Stimulated activated CD4-positive, alpha-beta T cell treated with anti-CD3 and anti-CD28 coated beads, Interleukin-2, amount 100 ng/mL, for 24 hours (primary cell): Measurements from ENCODE around the gene VGLL4.
"Not testable (repeated sequence)": the region's sequence is repeated elsewhere in the genome, so short reads cannot be mapped to it uniquely, and the experiment has no call there.

ENCODE experiments used
- DNase-seq, 2 donors: peaks; one replicate each; pipeline ENCODE4 v3.0.0-alpha.2; 2020

VGLL4 gene

DNA sequence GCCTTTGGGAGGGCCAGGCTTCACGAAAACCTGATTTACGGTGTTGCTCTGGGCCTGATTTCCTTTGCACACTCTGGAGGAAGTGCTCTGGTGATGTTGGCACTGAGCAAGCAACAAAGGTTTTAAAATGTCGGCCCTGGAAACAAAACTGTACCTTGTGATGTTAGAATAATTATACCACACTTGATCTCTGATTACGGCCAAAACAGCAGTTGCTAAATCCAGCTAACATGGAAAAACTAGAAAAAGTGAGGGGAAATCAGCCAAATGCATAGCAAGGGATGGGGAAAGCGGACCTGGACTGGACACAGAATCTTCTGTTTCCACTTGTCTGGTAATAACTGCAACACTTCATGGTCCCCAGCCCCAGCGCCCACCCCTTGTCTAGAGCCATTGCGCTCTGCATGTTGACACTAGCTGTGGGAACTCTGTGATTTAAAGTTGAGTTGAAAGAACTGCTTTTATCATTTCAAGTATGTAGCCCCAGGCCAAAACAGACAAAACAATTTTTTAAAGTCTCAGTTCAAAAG is 120.1 kb downstream of the VGLL4 start:
- DNase-seq = no peak

DNA sequence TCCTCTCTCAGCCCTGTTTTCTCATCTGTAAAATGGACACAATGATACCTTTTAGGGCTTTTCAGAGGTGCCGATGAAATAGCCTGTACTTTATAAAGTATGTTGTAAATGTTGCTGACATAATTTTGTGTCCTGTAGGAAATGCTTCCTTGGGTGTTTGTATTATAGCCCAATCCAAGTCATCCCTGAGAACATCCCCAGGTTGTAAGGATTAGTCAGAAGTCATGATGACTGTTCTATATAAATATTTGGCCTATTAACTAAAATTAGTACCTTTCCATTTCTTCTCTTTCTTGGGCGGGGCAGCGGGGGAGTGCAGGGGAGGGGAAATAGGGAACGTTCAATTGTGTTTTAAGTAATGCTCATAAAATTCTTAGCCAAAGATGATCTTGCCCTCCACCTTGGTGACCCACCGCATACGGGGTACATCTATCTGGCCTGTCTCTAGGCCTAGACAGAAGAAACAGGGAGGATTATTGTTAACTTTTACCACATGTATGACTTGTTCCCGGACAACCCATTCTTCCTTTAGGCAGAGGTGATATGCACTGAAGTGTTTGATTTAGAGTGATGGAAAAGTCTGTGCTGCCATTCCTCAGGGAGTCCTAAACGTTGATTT is 120.7 kb downstream of the VGLL4 start:
- no peak for DNase-seq

DNA sequence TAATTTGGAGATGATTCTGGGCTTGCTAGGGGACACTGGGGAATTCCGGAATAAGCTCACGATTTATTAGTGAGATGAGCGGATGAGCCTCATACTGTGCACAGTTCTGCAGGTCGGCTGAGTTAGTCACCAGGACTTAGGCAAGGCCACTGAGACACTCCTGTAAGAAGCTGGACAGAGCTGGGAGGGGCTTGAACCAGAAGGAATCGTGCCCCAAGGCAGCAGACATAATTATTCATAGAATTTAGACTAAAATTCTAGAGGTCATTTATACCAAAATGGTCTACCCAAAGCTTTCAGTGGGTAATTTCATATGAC is 121.4 kb downstream of the VGLL4 start:
- DNase-seq = no peak

- DNase-seq = no peak
Measured at GRCh38 chr3:11521167-11521566, 122.5 kb downstream of the VGLL4 start.

DNA sequence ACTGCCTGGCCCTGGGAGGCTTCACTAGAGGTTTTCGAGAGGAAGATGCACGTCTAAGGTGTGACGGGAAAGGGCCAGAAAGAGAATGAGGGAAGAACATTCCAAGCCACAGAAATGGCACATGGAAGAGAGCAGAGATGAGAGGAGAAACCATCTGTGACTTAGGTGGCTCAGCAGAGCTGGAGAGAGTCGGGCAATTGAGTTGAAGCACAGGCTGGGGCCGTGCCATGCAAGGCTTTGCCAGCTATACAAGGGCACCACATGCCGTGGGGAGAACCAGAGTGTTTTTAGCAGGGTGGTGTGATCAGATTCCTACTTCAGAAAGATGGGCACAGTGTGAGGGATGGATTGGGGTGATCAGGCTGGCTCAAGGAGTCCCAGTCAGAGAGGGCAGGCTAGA is 126.1 kb downstream of the VGLL4 start:
- no peak for DNase-seq

- DNase-seq = no peak
Measured at GRCh38 chr3:11514191-11514821, 129.4 kb downstream of the VGLL4 start.

- DNase-seq = no peak
Measured at GRCh38 chr3:11513817-11514135, 129.9 kb downstream of the VGLL4 start.

DNA sequence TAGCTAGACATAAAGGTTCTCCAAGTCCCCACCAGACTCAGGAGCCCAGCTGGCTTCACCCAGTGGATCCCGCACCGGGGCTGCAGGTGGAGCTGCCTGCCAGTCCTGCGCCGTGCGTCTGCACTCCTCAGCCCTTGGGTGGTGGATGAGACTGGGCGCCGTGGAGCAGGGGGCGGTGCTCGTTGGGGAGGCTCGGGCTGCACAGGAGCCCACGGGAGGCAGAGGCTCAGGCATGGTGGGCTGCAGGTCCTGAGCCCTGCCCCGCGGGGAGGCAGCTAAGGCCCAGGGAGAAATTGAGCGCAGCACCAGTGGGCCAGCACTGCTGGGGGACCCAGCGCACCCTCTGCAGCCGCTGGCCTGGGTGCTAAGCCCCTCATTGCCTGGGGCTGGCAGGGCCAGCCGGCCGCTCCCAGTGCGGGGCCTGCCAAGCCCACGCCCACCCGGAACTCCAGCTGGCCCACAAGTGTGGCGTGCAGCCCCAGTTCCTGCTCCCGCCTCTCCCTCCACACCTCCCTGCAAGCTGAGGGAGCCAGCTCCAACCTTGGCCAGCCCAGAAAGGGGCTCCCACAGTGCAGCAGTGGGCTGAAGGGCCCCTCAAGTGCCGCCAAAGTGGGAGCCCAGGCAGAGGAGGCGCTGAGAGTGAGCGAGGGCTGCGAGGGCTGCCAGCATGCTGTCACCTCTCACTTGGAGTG is 130.4 kb downstream of the VGLL4 start:
- DNase-seq = not testable (repeated sequence)

GRCh38 chr3:11511606-11512005 is 132.1 kb downstream of the VGLL4 start:
- DNase-seq = not testable (repeated sequence)

DNA sequence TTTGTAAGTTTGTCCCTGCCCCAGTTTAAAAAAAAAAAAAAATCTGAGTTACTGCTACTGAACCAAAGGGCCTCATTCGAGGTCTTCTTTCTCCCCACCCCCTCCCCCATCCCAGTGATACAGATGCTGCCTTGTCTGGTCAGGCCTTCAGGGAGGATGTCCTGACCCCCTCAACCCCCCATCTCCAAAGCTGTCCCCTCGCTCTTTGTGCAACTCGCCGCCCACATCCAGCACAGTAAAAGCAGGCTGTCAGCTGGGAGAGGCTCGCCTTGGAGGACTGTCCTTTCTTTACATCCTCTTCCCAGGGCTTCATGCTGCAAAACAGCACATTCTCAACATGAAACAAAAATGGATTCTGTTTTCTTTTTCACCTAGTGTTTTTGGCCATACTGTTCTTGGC is 133.4 kb downstream of the VGLL4 start:
- no peak for DNase-seq

DNA sequence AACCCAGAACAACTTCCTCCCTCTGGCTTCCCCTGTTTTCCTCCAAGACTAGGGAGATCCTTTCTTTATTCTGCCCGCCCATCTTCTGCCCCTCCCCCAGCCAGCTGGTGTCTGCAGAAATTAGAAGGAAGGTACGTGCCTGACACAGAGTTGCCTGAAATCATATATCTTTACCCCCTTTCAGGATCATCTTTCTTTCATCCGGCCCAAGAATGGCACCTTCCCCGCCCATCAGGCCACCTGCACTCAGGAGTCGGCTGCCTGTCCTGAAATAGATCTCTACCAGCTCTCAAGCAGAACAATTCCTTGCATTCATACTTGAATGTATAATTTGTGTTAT is 133.7 kb downstream of the VGLL4 start:
- DNase-seq = no peak

DNA sequence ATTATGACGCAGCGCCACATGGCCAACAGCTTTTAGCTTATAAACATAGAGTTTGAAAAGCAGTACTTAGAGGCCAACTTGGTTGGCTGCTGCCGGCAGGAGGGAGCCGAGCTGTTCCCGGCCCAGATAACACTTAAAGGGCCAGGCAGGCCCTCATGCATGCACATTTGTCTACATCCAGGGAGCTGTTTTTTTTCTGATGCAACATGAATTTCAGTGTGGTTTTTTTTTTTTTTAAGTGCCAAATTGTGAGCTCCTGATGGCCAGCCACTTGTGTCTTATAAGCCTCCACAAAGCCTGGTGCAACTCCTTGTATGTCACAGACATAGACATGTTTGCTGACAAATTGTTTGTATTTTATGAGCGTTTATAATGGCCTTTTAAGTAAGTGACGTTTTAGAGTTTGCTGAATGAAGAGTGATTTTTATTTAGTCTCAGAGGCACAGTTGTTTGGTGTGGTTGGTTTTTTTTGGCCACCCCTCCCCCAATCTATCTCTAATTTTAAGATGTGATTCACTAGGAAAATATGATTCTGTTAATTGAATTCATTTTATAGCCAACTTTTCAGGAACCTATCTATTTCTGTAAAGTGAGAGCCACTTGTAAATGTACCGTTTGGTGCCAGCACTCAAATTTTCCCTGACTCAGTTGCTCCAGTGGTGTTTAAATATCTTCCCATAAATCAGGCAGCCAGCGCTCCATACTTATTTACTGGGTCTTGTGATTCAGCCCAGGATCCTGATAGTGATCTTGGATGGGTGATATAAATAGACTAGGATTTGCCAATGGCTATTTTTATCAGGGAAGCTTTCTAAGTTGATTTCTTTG is 134.3 kb downstream of the VGLL4 start:
- DNase-seq = no peak

- no peak for DNase-seq
Measured at GRCh38 chr3:11508346-11509172, 135.2 kb downstream of the VGLL4 start.

DNA sequence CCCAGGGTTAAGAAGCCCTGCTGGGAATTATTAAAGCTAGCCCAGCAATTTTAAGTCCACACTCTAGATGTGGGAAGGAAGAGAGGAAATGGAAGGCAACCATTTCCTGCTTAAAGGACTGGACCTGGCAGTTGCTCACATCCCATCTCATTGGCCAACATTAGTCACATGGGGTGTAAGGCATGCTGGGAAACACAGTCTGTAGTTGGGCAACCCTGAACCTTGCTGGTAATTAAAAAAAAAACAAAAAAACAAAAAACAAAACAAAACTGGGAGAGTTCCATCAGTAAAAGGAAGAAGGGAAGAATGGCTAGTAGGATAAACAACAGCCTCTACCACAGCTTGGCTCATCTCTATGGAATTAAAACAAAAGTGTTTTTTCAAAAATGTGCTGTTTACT is 136.0 kb downstream of the VGLL4 start:
- DNase-seq = no peak
